HG03575 (cell line): ENCODE results near the gene CENPO.
"Not testable (repeated sequence)": the region's sequence is repeated elsewhere in the genome, so short reads cannot be mapped to it uniquely, and the experiment has no call there.

Source experiments
- ATAC-seq: cut with Tn5 transposase; IDR thresholded peaks from one replicate; pipeline ENCODE4 v1.9.1; 2021; ENCODE audit not compliant: unreplicated experiment, insufficient number of reproducible peaks, low FRiP score; ENCODE audit errors: extremely low read depth

The CENPO gene

DNA sequence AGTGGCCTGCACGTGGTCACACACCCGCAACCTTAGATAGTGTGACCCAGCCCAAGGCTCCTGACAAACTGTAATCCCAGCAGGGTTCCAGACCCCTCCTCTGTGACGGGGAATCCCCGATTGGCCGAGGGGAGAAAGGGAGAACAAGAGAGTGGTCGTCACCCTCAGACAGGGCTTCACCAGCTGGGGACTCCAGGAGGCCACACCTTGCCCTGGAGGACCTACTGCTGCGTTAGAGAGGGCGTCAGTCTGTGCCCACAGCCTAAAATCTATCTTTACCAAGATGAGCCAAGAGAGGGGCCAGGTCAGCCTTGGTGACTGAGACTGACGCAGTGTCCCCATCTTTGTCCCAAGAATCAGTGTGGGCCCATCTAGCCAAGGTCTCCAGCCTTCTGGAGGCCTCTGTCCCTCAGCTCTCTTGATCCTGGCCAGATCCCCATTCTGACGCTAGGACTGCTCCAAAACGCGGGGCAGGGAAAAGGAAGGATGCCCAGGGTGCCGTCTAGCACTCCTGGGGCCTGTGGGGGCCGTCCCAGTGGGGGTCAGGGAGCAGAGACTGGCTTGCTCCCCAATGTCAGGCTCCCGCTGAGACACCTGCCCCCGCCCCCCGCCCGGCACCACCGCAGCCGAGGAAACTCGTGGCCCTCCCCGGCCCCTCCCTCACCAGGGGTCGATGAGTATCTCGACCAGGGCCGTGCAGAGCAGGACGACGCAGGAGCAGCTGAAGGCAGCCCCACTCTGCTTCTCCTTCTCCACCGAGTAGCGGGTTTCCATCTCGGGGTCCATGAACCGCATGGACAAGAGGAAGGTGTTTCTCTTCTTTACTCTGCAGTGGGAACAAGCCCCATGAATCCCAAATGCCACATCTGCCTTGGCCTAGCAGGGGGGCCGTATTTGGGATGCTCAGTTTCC lies 40.9 kb downstream of the CENPO start:
- no peak for ATAC-seq

DNA sequence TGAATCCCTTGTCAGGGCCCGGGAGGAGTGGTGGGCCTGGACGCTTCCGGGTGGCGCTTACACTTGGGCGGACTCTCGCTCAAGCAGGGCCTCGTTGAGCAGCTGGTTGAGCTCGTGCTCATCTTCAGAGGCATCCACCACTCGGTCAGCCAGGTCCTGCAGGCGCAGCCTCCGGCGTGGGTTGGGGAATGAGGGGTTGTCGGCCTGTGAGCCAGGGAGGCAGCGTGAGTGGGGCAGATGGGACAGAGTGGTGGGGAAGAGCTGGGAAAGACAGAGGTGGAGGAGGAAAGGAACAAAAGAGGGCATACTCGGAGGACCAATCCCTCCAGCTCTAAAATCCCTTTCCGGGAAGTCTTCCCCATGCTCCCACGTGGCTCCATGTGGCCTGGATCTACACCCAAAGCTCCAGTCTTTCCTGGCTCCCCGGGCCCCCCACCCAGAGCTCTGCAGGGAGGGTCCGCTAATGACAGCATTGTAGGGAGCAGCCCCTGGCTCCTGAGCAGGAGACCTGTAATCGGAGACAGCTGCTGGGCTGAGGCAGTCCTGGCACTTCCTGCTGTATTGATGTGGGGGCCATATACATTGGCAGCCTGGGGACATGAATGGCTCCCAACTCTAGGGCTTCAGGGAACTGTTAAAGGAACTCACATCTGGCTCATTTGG lies 41.6 kb downstream of the CENPO start:
- ATAC-seq = no peak

DNA sequence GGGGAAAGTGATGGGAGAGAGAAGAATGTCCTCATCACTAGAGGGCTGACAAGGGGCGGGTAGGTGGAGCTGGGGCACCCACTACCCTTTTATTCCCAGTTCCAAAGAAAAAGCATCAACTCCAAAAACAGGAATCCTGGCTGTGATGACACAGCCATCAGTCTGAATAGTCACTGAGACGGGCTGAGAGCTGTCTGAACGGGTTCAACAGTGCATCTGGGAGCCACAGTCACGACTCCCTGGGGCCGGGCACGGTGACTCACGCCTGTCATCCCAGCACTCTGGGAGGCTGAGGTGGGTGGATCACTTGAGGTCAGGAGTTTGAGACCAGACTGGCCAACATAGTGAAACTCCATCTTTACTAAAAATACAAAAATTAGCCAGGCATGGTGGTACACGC lies 42.2 kb downstream of the CENPO start:
- not testable (repeated sequence) for ATAC-seq

DNA sequence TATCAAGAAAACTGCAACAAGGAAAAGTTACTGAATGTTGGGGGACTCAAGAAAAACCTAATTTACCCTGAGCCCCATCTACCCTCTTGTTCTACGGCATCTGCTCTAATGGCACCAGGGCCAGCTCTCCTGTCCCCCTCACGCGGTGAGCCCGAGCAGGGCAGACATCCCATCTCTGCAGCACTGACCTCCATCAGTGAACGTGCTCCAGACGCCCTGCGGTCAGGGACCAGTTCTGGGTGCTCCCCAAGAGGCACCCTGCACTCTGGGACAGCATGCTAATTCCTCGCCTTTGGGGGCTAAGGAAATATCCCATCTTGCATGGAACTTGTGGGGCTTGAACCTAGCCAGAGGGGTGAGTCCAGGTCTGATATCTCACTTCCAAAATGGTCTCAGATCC lies 43.0 kb downstream of the CENPO start:
- no peak for ATAC-seq

DNA sequence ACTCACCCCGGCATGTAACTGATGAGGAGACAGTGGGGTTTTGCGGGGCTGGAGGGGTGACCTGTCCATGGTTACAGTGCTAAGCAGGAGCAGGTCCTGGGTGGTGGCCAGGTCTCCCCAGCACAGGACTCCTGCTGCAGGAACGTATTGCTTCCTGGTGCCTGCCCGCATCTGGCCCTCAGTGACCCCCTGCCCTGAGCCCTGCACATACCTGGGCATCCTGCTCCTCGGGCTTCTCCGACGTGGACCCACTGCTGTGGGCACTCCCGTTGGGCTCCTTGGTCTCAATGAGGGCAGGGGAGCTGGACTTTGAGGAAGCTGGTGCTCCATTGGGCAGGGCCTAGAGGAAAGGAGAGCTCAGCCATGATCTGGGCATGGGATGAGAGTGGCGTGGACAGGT lies 43.5 kb downstream of the CENPO start:
- ATAC-seq = no peak

DNA sequence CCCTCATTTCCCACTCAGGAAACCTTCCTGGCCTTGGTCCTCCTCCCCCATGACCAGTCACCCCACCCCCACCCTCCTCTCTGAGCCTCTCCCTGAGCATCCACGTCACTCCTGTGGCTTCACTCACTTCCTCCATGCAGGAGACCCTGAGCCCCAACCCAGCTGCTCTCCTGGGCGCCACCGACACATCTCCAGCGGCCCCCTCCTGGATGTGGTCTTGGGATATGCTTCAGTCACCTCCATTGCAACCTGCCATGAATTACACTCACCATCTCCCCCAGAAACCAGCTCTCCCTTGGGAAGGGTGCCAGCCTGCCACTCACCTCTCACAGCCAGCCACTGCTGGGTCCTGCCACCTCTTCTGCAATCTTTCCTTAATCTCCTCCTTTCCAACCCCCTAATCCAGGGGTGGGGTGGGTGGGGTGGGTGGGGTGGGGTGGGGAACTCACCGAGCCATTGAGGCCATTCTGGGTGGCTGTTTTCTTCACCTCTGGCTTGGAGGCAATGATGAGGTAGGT lies 44.8 kb downstream of the CENPO start:
- ATAC-seq = no peak

DNA sequence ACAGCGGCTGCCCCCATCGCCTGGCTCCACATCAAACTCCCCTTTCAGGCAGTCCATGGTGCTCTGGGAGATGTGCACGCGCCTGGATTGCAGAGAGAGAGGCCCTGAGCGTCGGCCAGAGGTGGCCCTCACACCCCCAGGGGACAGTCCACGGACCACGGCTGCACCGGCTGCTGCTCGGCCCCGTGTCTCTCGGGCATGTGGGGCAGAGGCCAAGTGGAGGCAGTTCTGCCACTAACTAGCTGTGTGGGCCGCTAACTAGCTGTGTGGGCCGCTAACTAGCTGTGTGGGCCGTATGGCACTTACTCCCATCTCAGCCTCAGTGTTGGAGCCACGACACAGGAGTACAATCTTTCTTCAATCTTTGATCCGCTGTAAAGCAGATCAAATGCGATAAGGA lies 45.3 kb downstream of the CENPO start:
- ATAC-seq = no peak

DNA sequence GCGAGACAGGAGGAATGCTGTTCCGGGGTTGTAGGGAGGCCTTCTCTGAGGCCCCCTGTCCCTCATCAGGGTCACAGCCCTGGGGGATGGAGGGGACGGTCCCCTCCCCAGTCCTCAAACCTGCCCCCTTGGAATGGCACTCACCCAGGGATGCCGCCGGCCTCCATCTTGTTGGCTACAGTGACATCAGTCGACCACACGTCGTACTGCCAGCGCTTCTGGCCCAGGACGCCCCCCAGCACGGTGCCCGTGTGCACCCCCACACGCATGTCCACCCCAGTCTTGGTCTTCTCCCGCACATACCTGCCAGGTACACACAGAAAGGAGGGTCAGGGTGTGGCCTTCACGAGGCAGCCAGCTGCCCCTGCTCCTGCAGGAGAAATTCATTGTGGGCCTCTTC lies 46.5 kb downstream of the CENPO start:
- ATAC-seq = no peak

DNA sequence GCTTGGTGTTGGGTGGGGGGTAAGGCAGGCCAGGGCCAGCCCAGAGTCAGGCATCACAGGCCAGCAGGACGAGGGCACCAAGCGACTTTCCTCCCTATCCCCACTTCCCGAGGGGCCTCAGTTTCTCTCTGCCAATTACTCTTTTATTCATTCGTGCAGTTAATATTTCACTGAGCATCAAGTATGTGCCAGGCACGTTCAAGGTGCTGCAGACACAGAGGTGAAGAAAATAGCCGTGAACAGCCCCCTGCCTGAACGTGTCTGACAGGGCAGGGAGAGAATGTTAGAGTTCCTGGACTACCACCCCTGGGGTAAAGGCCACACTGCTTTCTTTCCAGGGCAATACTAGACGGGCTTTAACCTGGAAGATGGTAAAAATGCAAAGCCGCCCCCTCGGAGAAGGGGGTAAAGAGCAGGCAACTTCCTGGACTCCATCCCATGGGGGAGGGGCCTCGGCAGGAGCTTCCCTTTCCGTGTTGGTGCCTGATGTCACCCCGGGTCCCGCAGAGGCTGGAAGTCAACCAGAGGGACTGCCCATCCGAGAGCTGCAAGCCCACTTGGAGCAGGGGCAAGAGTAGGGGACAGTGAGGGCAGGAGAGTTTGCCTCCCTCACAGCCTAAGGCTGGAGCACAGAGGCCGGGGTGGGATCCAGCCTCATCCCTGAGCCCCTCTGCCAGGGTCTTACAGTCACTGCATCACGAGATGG lies 47.1 kb downstream of the CENPO start:
- no peak for ATAC-seq

DNA sequence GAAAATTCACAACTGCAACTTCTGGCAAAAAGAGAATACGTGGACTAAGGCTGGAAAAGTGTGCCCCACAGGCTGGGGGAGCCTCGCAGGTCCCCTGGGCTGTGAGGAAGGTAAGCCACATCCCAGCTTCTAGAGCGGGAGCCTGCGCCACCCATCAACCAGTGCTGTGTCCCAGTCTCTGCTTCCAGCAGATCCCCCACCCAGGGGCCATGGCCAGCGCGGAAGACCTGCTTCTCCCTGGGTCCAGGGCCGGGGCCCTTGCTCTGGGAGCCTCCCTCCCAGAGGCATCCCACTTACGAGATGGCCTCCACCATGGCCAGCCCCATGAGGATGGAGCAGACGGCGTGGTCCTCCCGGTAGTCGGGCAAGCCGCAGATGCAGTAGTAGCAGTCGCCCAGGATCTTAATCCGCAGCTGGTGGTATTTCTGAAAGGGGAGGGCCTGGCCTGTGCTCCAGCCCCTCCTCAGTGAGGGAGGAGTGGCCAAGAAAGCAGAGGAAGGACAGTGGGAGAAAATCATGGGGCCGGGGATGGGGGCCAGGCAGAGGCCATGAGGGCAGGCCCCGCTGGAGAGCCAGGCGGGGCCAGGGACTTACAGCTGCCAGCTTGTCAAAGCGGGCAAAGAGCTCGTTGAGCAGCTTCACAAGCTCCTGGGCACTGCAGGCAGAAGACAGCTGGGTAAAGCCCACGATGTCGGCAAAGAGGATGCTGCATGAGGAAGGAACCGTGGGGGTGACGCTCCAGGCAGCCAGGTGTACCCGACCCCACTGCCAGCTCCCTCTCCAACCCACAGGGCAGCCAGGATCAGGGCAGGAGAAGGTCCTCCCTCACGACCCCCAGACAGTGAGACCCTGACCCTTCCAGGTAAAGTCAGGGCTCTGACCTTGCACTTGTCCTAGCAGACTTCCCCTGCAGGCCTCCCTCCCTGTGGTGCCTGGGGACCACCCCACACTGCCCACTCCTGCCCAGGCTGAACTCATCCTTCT lies 48.0 kb downstream of the CENPO start:
- ATAC-seq = no peak

DNA sequence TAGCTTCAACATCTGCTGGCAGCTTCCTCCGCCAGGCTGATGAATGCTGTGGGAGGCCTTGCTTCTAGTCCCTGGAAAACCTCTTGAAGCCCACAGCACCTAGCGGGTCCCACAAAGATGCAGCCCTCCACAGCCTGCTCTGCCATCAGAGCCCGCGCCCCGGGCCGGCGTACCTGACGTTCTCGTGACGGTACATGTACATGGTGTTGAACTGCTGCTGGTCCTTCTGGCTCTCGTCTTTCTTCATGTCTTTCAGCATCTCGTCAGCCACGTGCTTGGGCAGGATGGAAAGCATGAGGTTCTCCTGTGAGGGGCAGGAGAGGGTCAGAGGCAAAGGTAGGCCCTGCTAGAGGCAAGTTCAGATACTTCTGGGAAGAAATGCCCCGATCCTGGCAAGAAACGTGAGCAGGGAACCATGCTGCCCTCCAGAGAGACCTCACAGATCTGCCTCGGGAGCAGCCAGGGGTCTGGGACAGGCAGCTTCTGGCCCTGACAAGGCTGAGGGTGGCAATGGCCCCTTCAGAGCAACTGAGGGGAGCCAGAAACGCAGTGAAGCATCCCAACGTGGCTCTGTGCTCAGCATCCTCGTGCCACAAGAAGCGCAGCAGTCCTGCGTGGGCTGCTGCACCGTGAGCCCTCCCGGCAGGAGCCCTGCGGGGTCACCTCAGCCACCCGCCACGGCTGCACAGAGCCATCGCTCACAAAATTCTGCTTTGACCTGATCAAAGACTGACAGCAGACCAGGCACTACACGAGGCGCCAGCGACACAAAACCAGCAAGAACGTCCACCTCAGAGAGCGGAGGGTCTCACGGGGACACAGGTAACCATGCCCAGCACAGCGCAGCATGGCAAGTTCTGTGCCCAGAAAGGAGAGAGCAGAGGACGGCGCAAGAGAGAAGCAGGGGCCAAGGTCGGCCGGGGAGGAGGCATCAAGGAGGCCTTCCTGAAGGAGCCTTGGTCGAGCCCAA lies 49.1 kb downstream of the CENPO start:
- no peak for ATAC-seq

DNA sequence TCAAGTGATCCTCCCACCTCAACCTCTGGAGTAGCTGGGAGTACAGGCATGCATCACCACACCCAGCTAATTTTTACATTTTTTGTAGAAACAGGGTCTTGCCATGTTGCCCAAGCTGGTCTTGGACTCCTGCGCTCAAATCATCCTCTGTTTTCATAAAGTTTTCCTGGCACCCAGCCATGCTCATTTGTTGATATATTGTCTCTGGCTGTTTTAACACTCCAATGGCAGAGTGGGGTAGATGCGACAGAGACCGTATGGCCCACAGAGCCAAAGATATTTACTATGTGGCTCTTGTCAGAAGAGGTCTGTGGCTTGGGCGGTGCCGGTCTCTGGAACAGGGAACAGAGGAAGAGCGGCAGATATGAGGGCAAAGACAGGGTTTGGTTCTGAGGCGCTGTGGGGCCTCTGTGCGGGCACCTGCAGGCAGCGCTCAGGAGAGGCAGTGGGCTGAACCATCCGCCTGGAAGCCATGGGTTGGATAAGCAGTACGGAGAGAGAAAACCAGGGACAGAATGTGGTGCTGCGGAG lies 50.2 kb downstream of the CENPO start:
- no peak for ATAC-seq

DNA sequence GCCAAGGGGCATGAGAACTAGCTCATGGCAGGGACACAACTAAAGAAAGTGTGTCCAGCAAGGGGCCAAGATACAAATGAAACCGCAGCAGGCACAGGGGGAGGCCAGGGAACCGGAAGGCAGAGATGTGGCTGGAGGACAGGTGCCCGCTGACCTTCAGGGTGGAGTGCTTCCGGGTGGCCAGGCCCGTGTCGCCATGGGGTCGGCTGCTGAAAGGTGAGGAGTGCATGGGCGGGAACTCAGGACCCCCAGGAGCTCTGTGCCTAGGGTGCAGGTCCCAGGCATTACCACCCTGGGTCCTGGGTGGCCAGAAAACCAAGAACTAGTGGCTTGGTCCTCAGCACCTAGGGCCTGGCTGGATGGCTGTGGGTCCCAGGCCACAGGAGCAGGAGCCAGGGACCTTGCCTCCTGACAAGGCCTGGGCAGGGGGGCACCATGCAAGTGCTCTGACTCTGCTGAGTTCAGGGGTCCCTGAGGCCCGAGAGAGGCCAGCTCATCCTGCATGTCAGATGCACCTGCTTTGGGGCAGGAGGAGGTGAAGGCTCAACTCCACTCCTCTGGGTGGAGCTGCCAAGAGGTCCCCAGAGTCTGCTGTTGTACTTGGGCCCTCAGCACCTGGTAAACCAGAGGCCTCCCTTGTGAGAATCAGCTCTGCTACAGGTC lies 50.9 kb downstream of the CENPO start:
- ATAC-seq = no peak

DNA sequence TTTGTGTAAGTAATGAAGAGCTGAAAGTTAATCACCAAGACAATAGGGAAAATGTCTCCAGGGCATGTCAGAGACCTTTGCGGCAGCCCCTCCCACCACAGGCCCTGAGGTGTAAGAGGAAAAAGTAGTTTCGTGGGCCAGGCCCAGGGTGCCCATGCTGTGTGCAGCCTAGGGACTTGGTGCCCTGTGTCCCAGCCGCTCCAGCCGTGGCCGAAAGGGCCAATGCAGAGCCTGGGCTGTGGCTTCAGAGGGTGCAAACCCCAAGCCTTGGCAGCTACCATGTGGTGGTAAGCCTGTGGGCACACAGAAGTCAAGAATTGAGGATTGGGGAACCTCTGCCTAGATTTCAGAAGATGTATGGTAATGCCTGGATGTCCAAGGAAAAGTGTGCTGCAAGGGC lies 52.5 kb downstream of the CENPO start:
- ATAC-seq = no peak

GRCh38 chr2:24850944-24851343 lies 57.7 kb downstream of the CENPO start:
- ATAC-seq = no peak

GRCh38 chr2:24852026-24852425 lies 58.8 kb downstream of the CENPO start:
- no peak for ATAC-seq
